A549 (cell line): ENCODE results near the gene BMP7. TPM values are rescaled to one million over a fixed set of nuclear protein-coding genes. Genes with fewer than 3 reads are reported as not detected.

ENCODE experiments used
- ATAC-seq, 2 experiments: fragments of 200-7000 bp in 1 of 2; fragments of >200 bp in 1 of 2; cut with Nextera tagmentation in 1 of 2; cut with Tn5 transposase in 1 of 2; 3 replicates each; pipeline versions ENCODE4 v1.8.0 to v1.9.1; 2018 to 2020; ENCODE audit warnings: mild to moderate bottlenecking in 1 of 2, moderate library complexity in 1 of 2
- CTCF ChIA-PET: fragments of 300-600 bp; sonication (Branson Sonifier 250); formaldehyde crosslinking; extraction: SDS; loops from one replicate; lab custom pipeline; 2021; ENCODE audit warnings: antibody characterized with exemption, inconsistent platforms; lab: Yijun Ruan, JAX
- POLR2A ChIA-PET: fragments of 350-600 bp; formaldehyde crosslinking; extraction: SDS; loops from one replicate; lab custom pipeline; 2021; ENCODE audit warnings: antibody characterized with exemption, inconsistent platforms; lab: Yijun Ruan, JAX
- DNase-seq, 2 experiments: peaks; one replicate each; pipeline versions ENCODE4 v3.0.0 to v3.0.0-alpha.2; 2011 to 2016; ENCODE audit warnings: low read depth in 1 of 2, low spot score in 1 of 2
- FAIRE-seq: peaks from 2 replicates; lab custom pipeline; 2011; peaks lifted over from hg19 to GRCh38; lab: Jason Lieb, UNC
- H3K27ac ChIP-seq, 2 experiments: fragments of >200 bp; sonication (Bioruptor Twin); formaldehyde crosslinking; 3 replicates each; pipeline ENCODE4 v1.5.1; 2016 to 2017
- H3K4me1 ChIP-seq: fragments of >200 bp; sonication (Bioruptor Twin); formaldehyde crosslinking; 3 replicates; pipeline ENCODE4 v1.6.1; 2016
- H3K4me2 ChIP-seq: fragments of >200 bp; sonication (Bioruptor Twin); formaldehyde crosslinking; 3 replicates; pipeline ENCODE4 v1.6.1; 2016
- H3K4me3 ChIP-seq: fragments of >200 bp; sonication (Bioruptor Twin); formaldehyde crosslinking; 3 replicates; pipeline ENCODE4 v1.5.1; 2016
- H3K9me3 ChIP-seq: fragments of >200 bp; sonication (Bioruptor Twin); formaldehyde crosslinking; 3 replicates; pipeline ENCODE4 v1.6.1; 2016
- ATOH8 ChIP-seq: fragments of 250-450 bp; sonication (Bioruptor Pico); IDR thresholded peaks from 2 replicates; pipeline ENCODE4 v1.5.0; 2020; ENCODE audit warnings: low read depth, mild to moderate bottlenecking, moderate library complexity
- BHLHE40 ChIP-seq: IDR thresholded peaks from 2 replicates; pipeline ENCODE4 v1.6.1; 2012; ENCODE audit warnings: low read depth, low read length, inconsistent platforms
- CBX2 ChIP-seq: fragments of 200-600 bp; sonication (generic); IDR thresholded peaks from 2 replicates; pipeline ENCODE4 v1.6.1; 2016; ENCODE audit warnings: low read depth, mild to moderate bottlenecking, borderline replicate concordance
- CBX8 ChIP-seq: fragments of 200-600 bp; sonication (generic); IDR thresholded peaks from 2 replicates; pipeline ENCODE4 v1.6.1; 2016
- CEBPB ChIP-seq, 2 experiments: fragments of >200 bp in 1 of 2; sonication (Bioruptor Twin) in 1 of 2; formaldehyde crosslinking in 1 of 2; IDR thresholded peaks; 2 replicates each; pipeline ENCODE4 v1.6.1; 2012 to 2016
- CTCF ChIP-seq: fragments of >200 bp; sonication (Bioruptor Twin); formaldehyde crosslinking; IDR thresholded peaks from 3 replicates; pipeline ENCODE4 v1.5.1; 2016
- E2F6 ChIP-seq: IDR thresholded peaks from 2 replicates; pipeline ENCODE4 v1.6.1; 2012; ENCODE audit warnings: low read depth, borderline replicate concordance
- EHMT2 ChIP-seq: fragments of 200-600 bp; sonication (generic); IDR thresholded peaks from 2 replicates; pipeline ENCODE4 v1.6.1; 2016; ENCODE audit warnings: antibody characterized with exemption, low read depth, mild to moderate bottlenecking, moderate library complexity
- ELK1 ChIP-seq: fragments of 150-350 bp; IDR thresholded peaks from 2 replicates; pipeline ENCODE4 v1.6.1; 2014; ENCODE audit warnings: low read depth, mild to moderate bottlenecking, low read length
- ESRRA ChIP-seq: fragments of 150-350 bp; IDR thresholded peaks from 2 replicates; pipeline ENCODE4 v1.6.1; 2014; ENCODE audit warnings: mild to moderate bottlenecking, low read length, borderline replicate concordance
- FOXS1 ChIP-seq: fragments of 250-450 bp; sonication (Bioruptor Pico); IDR thresholded peaks from 2 replicates; pipeline ENCODE4 v1.5.0; 2020; ENCODE audit warnings: mild to moderate bottlenecking, moderate library complexity
- HOXA7 ChIP-seq: fragments of 250-450 bp; sonication (Bioruptor Pico); IDR thresholded peaks from 2 replicates; pipeline ENCODE4 v1.5.0; 2020; ENCODE audit warnings: mild to moderate bottlenecking, moderate library complexity
- JUNB ChIP-seq: fragments of >200 bp; sonication (Bioruptor Twin); formaldehyde crosslinking; IDR thresholded peaks from 2 replicates; pipeline ENCODE4 v1.6.1; 2016
- MAX ChIP-seq: IDR thresholded peaks from 2 replicates; pipeline ENCODE4 v1.6.1; 2012
- MAZ ChIP-seq: fragments of 150-350 bp; IDR thresholded peaks from 2 replicates; pipeline ENCODE4 v1.6.1; 2014; ENCODE audit warnings: antibody characterized with exemption, low read depth, low read length, borderline replicate concordance
- MYC ChIP-seq: IDR thresholded peaks from 2 replicates; pipeline ENCODE4 v1.6.1; 2012; ENCODE audit warnings: mild to moderate bottlenecking, inconsistent platforms, low read length, improper control_type of control experiment, borderline replicate concordance
- NFE2L2 ChIP-seq: fragments of 150-350 bp; conservative IDR thresholded peaks from 2 replicates; pipeline ENCODE4 v1.6.1; 2014; ENCODE audit warnings: low read length
- POLR2AphosphoS2 ChIP-seq: conservative IDR thresholded peaks from 2 replicates; pipeline ENCODE4 v1.6.1; 2012; ENCODE audit warnings: low read length, improper control_type of control experiment, inconsistent platforms
- SMC3 ChIP-seq: fragments of >200 bp; sonication (Bioruptor Twin); formaldehyde crosslinking; IDR thresholded peaks from 3 replicates; pipeline ENCODE4 v1.6.1; 2018; ENCODE audit warnings: inconsistent platforms
- USF2 ChIP-seq: fragments of 450-650 bp; IDR thresholded peaks from 2 replicates; pipeline ENCODE4 v1.6.1; 2014; ENCODE audit warnings: antibody characterized with exemption
- ZC3H11A ChIP-seq: fragments of 450-650 bp; IDR thresholded peaks from 2 replicates; pipeline ENCODE4 v1.6.1; 2014; ENCODE audit warnings: antibody characterized with exemption, mild to moderate bottlenecking
- ZNF302 ChIP-seq: fragments of 250-450 bp; sonication (Bioruptor Pico); IDR thresholded peaks from 2 replicates; pipeline ENCODE4 v1.9.0; 2021; ENCODE audit warnings: inconsistent platforms, mild to moderate bottlenecking, moderate library complexity
- WGBS: methylation state at CpG from one replicate; pipeline ENCODE4 v1.1.6; 2017; ENCODE audit errors: missing lambda C conversion rate; 5-methylcytosine and 5-hydroxymethylcytosine counted together
- polyA plus RNA-seq, 4 experiments: library from polyadenylated mRNA; depleted of rRNA in 3 of 4; stranded (reverse); fragments of >200 nt; fragmentation: RNase III in 1 of 4; extraction: RNeasy Plus Mini Kit Qiagen cat#74134 plus additional on column Dnase treatment in 1 of 4; gene quantifications; 2 replicates in 3 of 4; 3 replicates in 1 of 4; pipeline ENCODE4 v1.2.3, GENCODE V29; 2011 to 2017

BMP7 gene
- polyA plus RNA-seq, 2 of the 4 experiments (the other 2 are of a cell fraction), result 0.08 to 0.22 TPM

- no peak for TF ChIP-seq HOXA7 (CRISPR knock-in tag)
- no peak for TF ChIP-seq MYC
These were observed 89.6 kb downstream of the BMP7 start (continued) for GRCh38 chr20:57176842-57177241.

- 54% methylated on average over 8 of the region's 8 CpGs for WGBS
- FAIRE-seq (no peak), ATAC-seq (no peak), DNase-seq (no peak)
- POLR2A ChIA-PET, result no interaction called here
- TF ChIP-seq EHMT2 (no peak), ATOH8 (CRISPR knock-in tag) (no peak)
- Histone ChIP-seq H3K4me2 (no peak overlapping the region), H3K4me1 (no peaks in the 10 kb centered on the region), H3K4me3 (no peak overlapping the region), H3K27ac (no peak overlapping the region), H3K9me3 (no peaks in the 10 kb centered on the region)
- CTCF ChIA-PET, result no interaction called here
These were observed 90.9 kb downstream of the BMP7 start for GRCh38 chr20:57175397-57176010.

GRCh38 chr20:57174737-57175136 is 91.7 kb downstream of the BMP7 start:
- H3K4me1 ChIP-seq, result no peaks in the 10 kb centered on the region
- ChIA-PET POLR2A (no interaction called here), CTCF (no interaction called here)
- ATAC-seq (no peak), DNase-seq (no peak)
- H3K4me2 ChIP-seq, result no peak overlapping the region
- TF ChIP-seq JUNB, result no peak
- no peak for TF ChIP-seq MYC
- no peak for TF ChIP-seq E2F6
- TF ChIP-seq NFE2L2, result no peak
- no peak for TF ChIP-seq FOXS1 (CRISPR knock-in tag)
- no peak for TF ChIP-seq CEBPB (IDR thresholded peaks at IDR 0.05)
- TF ChIP-seq ELK1, result no peak
- no peak for TF ChIP-seq USF2
- TF ChIP-seq ESRRA, result no peak
- TF ChIP-seq BHLHE40, result no peak
- TF ChIP-seq MAZ, result no peak
- no peak for TF ChIP-seq ZC3H11A
- no peak for TF ChIP-seq CBX8
- no peak for TF ChIP-seq CTCF
- no peak for TF ChIP-seq ZNF302 (CRISPR knock-in tag)
- no peak for TF ChIP-seq CBX2
- TF ChIP-seq MAX, result no peak
- no peak for TF ChIP-seq SMC3
- TF ChIP-seq POLR2AphosphoS2, result no peak
- TF ChIP-seq, all 56 proteins: peak for 0
- 56% methylated on average over 9 of the region's 9 CpGs for WGBS
- no peak overlapping the region for H3K27ac ChIP-seq
- no peak overlapping the region for H3K4me3 ChIP-seq
- H3K9me3 ChIP-seq, result no peaks in the 10 kb centered on the region
- FAIRE-seq, result no peak
